ENCODE results near the gene HOXD12. TPM values are rescaled to one million over a fixed set of nuclear protein-coding genes. Genes with fewer than 3 reads are reported as not detected.

HOXD12 gene
- total RNA-seq, 2 experiments from 2014 or later, result 0.25 TPM; not detected in 1

GRCh38 chr2:176135035-176135440, 35.4 kb downstream of the HOXD12 start:
- CTCF ChIA-PET (ENCODE audit: unreplicated experiment), result no interaction called here
- Histone ChIP-seq H2AFZ (ENCODE audit: low read length) (no peak overlapping the region), H3K36me3 (ENCODE audit: insufficient read depth, low read length) (no peaks in the 10 kb centered on the region), H3K4me3 (ENCODE audit: low read depth, low read length, poor library complexity, severe bottlenecking) (no peak overlapping the region), H4K20me1 (ENCODE audit: insufficient read depth, low read length) (no peaks in the 10 kb centered on the region), H3K9me2 (ENCODE audit: insufficient read depth, low read length) (no peaks in the 10 kb centered on the region), H3K4me2 (ENCODE audit: low read length) (no peak overlapping the region), H3K4me1 (ENCODE audit: insufficient read depth, low read length, poor library complexity, severe bottlenecking) (no peaks in the 10 kb centered on the region), H3K27ac (ENCODE audit: low read depth, low read length, poor library complexity, severe bottlenecking) (no peak overlapping the region), H3K9me3 (ENCODE audit: low read length) (no peaks in the 10 kb centered on the region), H3K79me2 (ENCODE audit: insufficient read depth, low read depth, low read length) (no peaks in the 10 kb centered on the region)
- no peak for DNase-seq (ENCODE audit: low spot score)
- BruUV-seq (replicated peaks), result no TSS peak
- no peak for TF ChIP-seq EZH2phosphoT487 (IDR thresholded peaks at IDR 0.05; ENCODE audit: borderline replicate concordance, low read depth, low read length)
- TF ChIP-seq CTCF (conservative IDR thresholded peaks at IDR 0.05; ENCODE audit: low read length), result no peak
- POLR2A ChIA-PET, result no interaction called here
- intact Hi-C loops (cut with micrococcal nuclease; ENCODE audit: unreplicated experiment), result no loop called here

GRCh38 chr2:176136374-176137251, 37.0 kb downstream of the HOXD12 start:
- DNase-seq (ENCODE audit: low spot score), result no peak
- POLR2A ChIA-PET, result interaction anchor here (1.0 kb wide), 1 partner anchor 319 kb away, joined by 3 read pairs; no protein-coding TSS in a partner anchor
- intact Hi-C loops (cut with micrococcal nuclease; ENCODE audit: unreplicated experiment), result no loop called here

More at GRCh38 chr2:176136374-176137251, 37.0 kb downstream of the HOXD12 start:
- H3K36me3 ChIP-seq (ENCODE audit: insufficient read depth, low read length), result no peaks in the 10 kb centered on the region
- H3K4me2 ChIP-seq (ENCODE audit: low read length), result no peak overlapping the region
- H2AFZ ChIP-seq (ENCODE audit: low read length), result no peak overlapping the region
- H3K9me2 ChIP-seq (ENCODE audit: insufficient read depth, low read length), result no peaks in the 10 kb centered on the region
- H3K27ac ChIP-seq (ENCODE audit: low read depth, low read length, poor library complexity, severe bottlenecking), result no peak overlapping the region
- no peaks in the 10 kb centered on the region for H3K79me2 ChIP-seq (ENCODE audit: insufficient read depth, low read depth, low read length)
- H3K9me3 ChIP-seq (ENCODE audit: low read length), result no peaks in the 10 kb centered on the region
- CTCF ChIA-PET (ENCODE audit: unreplicated experiment), result no interaction called here
- BruUV-seq (replicated peaks), result no TSS peak
- no peak overlapping the region for H3K4me3 ChIP-seq (ENCODE audit: low read depth, low read length, poor library complexity, severe bottlenecking)
- no peaks in the 10 kb centered on the region for H4K20me1 ChIP-seq (ENCODE audit: insufficient read depth, low read length)
- TF ChIP-seq CTCF (conservative IDR thresholded peaks at IDR 0.05; ENCODE audit: low read length), result no peak
- H3K4me1 ChIP-seq (ENCODE audit: insufficient read depth, low read length, poor library complexity, severe bottlenecking), result peaks cover 3% of the 10 kb centered on the region

Measured in OCI-LY7 (cell line).